GM18907 (cell line): Measurements from ENCODE around the gene ELL3.
"Not testable (repeated sequence)": the region's sequence is repeated elsewhere in the genome, so short reads cannot be mapped to it uniquely, and the experiment has no call there.

Source experiments
- ATAC-seq: cut with Tn5 transposase; IDR thresholded peaks from one replicate; pipeline ENCODE4 v1.9.1; 2021; ENCODE audit warnings: mild to moderate bottlenecking, moderate library complexity; ENCODE audit not compliant: unreplicated experiment

Gene ELL3

GRCh38 chr15:43791993-43792760, 15.4 kb upstream of the ELL3 start, which contains the start of gene SERF2:
Gene SERF2 (plus strand): TSS chr15:43792320. CDS start chr15:43792377, 57 bp downstream.
- peak; percentile 91 for ATAC-seq

DNA sequence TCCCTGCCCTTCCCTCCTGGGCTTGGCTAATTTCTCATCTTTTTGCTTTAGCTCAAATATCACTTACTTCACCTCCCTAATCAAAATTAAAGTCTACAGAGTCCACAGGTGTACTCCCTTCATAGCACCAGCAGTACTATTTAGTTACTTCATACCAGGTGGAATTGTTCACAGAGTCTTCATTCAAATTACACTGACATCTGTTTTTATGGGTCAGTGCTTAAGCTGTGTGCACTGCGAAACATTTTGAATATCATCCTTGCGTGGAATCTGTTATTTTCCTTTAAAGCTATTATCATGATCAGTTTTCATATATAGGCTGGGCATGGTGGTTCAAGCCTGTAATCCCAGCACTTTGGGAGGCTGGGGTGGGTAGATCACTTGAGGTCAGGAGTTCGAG, 12.6 kb upstream of the ELL3 start:
- ATAC-seq = no peak

- no peak for ATAC-seq
These were observed 2.2 kb upstream of the ELL3 start for GRCh38 chr15:43779016-43779415.

GRCh38 chr15:43777267-43777914, 625 bp upstream of the ELL3 start:
- peak; percentile 66 for ATAC-seq

GRCh38 chr15:43776101-43776717, 557 bp downstream of the ELL3 start:
- peak; percentile 73 for ATAC-seq

DNA sequence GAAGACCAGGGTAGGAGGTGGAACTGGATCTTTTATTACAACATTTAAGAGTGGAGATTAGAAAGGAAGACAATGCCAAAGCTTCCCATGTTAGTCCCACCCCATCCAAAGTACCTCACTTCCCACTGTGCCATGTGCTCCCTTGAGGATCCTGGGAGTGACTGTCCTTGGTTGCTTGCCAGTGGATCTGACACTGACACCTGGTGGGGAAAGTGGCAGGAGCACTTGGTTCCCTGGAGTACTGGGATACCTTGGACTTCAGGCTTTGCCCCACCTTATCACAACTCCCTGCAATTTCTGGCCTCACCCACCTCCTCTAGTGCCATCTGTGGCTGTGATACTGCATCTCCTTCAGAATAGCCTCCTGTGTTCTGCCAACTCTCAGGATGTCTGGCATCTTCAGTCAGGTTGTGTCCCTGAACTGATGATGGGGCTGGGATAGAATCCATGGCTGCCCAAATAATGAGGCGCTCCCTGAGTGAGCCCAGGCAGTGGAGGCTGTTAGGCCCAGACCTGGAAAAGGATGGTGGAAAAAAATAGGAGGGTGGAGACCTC, 1.3 kb downstream of the ELL3 start:
- no peak for ATAC-seq

DNA sequence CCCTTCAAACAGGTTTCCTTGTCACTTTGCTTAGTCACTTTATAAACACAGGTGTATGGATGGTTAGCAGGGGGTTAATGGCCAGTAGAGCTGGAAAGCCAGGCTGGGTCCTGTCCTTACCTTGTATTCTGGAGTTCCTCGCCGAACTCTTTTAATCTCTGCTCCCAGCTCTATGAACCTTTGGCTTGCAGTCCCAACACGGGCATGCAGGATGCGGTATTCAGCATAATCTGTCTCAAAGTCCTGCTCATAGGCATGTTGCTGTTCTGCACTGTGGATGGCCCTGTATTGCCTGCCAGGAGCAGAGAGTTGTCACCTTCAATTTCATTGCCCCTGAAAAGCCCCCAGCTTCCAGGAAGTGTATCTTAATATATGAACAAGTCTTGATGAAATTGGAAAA, 2.7 kb downstream of the ELL3 start:
- ATAC-seq = no peak

GRCh38 chr15:43772624-43773023, 4.1 kb downstream of the ELL3 start:
- no peak for ATAC-seq

GRCh38 chr15:43771816-43772215, 5.0 kb downstream of the ELL3 start:
- ATAC-seq = no peak

- ATAC-seq = no peak
These were observed 7.1 kb downstream of the ELL3 start for GRCh38 chr15:43769584-43770228.

GRCh38 chr15:43763819-43764446, 12.8 kb downstream of the ELL3 start:
- ATAC-seq = no peak

- no peak for ATAC-seq
These were observed 13.9 kb downstream of the ELL3 start for GRCh38 chr15:43762824-43763223.

DNA sequence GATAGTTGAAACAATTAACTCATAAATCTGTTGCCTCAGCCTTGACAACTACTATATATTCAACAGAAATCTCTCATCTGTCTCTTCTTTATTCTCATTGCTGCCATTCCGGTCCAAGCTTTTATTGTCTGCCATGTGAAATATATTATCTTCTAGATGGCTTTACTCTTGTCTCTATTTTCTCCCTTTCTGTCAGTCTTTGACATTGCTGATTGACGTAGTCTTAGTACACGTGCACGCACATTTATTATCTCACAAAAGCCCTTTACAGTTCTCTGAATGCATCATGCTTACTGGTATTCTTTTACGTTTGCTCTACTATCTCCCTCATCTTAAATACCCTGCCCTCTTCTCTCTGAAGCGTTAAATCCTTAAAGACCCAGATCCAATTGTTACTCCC, 24.9 kb downstream of the ELL3 start:
- ATAC-seq = no peak

DNA sequence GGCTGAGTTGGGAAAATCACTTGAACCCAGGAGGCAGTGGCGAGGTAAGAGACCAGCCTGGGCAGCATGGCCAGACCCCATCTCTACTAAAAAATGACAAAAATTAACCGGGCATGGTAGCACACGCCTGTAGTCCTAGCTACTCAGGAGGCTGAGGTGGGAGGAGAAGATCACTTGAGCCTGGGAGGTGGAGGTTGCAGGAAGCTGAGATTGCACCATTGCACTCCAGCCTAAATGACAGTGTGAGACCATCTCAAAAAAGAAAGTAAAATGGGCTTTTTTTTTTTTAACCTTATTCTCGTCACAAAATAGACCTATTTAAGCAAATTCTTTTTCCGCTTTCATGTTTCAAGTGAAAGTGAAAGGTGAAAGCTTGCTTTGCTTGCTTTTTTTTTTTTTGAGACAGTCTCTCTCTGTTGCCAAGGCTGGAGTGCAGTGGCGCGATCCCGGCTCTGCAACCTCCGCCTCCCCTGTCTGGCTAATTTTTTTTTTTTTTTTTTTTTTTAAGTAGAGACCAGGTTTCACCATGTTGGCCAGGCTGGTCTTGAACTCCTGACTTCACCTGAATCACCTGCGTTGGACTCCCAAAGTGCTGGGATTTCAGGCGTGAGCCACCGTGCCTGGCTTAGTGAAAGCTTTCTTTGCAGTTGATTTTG, 26.9 kb downstream of the ELL3 start:
- peak; percentile 56 for ATAC-seq

- no peak for ATAC-seq
These were observed 28.4 kb downstream of the ELL3 start for GRCh38 chr15:43748376-43748775.

DNA sequence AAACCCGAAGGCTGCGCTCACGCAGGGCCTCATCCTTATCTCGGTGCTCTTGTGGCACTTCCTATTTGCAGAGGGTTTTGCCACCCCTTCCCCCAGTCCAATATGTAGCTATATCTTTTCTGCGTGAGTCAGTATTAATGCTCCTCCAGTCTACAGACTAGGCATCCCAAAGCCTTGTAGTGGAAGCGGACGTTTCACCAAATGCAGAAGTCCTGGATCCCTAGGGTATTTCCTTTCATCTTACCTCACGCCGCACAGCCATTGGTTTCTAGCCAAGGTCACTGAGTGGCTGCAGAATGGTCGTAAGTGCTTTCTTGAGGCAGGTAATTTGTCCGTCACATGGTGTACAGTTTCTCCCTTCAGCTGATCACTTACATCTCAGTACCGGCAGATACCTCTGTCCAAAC, 29.9 kb downstream of the ELL3 start:
- ATAC-seq = peak; percentile 16

DNA sequence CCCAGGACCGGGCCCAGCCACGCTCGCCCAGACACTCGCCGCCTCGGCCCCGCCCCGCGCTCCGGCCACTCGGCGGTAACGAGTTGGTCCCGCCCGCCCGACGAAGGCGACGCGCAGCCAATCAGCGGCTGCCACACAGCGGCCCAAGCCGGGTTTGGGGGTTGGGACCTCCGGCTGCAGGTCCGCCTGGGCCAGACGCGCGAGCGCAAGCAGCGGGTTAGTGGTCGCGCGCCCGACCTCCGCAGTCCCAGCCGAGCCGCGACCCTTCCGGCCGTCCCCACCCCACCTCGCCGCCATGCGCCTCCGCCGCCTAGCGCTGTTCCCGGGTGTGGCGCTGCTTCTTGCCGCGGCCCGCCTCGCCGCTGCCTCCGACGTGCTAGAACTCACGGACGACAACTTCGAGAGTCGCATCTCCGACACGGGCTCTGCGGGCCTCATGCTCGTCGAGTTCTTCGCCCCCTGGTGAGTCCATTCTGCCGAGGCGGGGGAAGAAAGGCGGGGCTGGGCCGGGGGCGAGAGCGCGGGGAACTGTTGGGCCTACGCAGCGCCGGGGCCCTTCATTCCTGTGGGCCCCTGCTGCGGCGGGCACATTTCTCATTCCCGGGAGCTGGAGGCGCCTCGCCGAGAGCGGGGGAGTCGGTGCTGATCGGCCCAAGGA, 30.4 kb downstream of the ELL3 start, which contains the start of gene PDIA3:
PDIA3 (plus strand) TSS at position 194 of the 658 bp plus-strand sequence; CDS start at position 296, 102 bp downstream.
- ATAC-seq = peak; percentile 72

DNA sequence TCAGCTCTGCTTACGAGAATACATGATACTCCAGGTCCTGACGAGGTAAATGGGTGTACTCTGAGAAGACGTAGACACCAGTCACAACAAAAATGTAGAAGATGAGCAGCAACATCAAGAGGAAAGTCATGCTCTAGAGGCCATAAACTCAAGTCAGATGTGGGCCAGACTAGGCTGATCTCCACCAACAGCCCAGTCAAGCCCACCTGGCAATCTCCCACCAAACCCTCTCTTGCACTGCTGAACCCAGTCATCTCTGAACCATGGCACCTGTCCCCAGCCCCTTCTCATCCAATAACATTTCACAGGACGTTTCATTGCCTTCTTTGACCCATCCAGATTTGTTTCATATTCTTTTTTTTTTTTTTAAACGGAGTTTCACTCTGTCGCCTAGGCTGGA, 41.4 kb downstream of the ELL3 start:
- ATAC-seq = peak; percentile 39

GRCh38 chr15:43728053-43728725, 48.6 kb downstream of the ELL3 start:
- not testable (repeated sequence) for ATAC-seq
